Gastrocnemius medialis (tissue), 4 donors: ENCODE results near the gene NOXO1.

ENCODE experiments used
- CTCF ChIP-seq, 5 experiments: fragments of 450-650 bp in 3 of 5; fragments of 200-600 bp in 2 of 5; sonication (generic) in 2 of 5; IDR thresholded peaks in 4 of 5; conservative IDR thresholded peaks in 1 of 5; 1 replicate in 4 of 5; 2 replicates in 1 of 5; pipeline ENCODE4 v1.5.1; 2016 to 2019; ENCODE audit warnings: antibody characterized with exemption in 5 of 5, mild to moderate bottlenecking in 3 of 5, moderate library complexity in 3 of 5
- POLR2A ChIP-seq, 2 donors: fragments of 450-650 bp; IDR thresholded peaks; one replicate each; pipeline ENCODE4 v1.6.1; 2017; ENCODE audit warnings: antibody characterized with exemption in 2 of 2, mild to moderate bottlenecking in 2 of 2, moderate library complexity in 2 of 2

GRCh38 chr16:1998360-1998835 is 17.1 kb upstream of the NOXO1 start:
- no peak for TF ChIP-seq CTCF (IDR thresholded peaks at IDR 0.05 in 4 of 5, conservative IDR thresholded peaks at IDR 0.05 in 1 of 5)
- no peak for TF ChIP-seq POLR2A (IDR thresholded peaks at IDR 0.05)
